ENCODE results near the gene MRPL9.

DNA sequence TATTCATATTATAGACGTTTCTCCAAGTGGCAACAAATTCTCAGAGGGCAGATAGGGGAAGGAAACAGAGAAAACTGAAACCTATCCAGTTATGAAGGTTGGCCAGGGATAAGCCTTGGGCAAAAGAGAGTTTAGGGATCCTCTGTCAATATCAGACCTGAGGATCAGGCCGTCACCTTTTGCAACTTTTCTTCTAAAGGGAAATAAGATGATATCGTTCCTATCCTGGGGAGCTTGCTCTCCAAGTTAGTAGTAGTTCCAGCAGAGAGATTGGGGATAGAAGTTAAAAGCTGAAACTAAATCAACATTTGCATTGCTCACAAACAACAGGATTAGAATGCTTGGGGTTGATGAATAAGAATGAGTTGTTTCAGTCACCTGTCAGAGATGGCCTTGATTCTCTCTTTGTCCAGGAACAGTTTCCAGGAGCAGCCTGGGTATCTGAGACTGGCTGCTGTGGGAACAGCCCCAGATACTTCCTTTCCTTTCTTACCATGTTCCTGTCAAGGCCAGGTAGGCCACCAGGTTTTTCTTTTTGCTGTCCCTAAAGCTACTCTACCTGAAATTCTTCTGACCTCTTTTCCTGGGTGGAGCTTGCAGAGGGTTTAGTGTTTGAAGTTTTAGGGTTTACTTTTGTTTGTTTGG, 39.4 kb downstream of the MRPL9 start:
- TF ChIP-seq, protein P1, sequence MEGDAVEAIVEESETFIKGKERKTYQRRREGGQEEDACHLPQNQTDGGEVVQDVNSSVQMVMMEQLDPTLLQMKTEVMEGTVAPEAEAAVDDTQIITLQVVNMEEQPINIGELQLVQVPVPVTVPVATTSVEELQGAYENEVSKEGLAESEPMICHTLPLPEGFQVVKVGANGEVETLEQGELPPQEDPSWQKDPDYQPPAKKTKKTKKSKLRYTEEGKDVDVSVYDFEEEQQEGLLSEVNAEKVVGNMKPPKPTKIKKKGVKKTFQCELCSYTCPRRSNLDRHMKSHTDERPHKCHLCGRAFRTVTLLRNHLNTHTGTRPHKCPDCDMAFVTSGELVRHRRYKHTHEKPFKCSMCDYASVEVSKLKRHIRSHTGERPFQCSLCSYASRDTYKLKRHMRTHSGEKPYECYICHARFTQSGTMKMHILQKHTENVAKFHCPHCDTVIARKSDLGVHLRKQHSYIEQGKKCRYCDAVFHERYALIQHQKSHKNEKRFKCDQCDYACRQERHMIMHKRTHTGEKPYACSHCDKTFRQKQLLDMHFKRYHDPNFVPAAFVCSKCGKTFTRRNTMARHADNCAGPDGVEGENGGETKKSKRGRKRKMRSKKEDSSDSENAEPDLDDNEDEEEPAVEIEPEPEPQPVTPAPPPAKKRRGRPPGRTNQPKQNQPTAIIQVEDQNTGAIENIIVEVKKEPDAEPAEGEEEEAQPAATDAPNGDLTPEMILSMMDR (IDR thresholded peaks at IDR 0.05): no peak
- no peak for TF ChIP-seq EZH2phosphoT487 (IDR thresholded peaks at IDR 0.05)
